GM19023 (cell line): Measurements from ENCODE around the gene TM9SF3.

Experiments
- ATAC-seq: cut with Tn5 transposase; IDR thresholded peaks from one replicate; pipeline ENCODE4 v1.9.1; 2021; ENCODE audit warnings: mild to moderate bottlenecking, moderate library complexity; ENCODE audit not compliant: unreplicated experiment

The TM9SF3 gene

DNA sequence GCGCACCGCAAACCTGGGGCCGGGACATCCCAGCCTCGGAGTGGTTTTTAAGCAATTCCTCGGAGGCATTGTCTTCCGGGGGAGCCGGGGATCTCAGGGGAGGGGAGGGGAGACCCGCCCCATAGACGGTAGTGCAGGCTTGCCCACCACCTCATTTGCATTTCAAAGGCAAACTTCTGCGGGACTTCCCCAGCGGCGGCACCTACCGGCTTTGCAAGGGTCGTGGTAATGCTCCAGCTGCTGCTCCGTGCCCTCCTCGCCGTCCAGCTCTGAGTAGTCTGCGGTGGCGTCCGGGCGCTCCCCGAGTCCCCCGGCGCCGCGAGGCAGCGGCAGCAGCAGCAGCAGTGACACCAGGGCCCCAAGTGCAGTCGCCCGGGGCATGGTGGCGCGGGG, 73.5 kb downstream of the TM9SF3 start:
- ATAC-seq = peak; percentile 55

DNA sequence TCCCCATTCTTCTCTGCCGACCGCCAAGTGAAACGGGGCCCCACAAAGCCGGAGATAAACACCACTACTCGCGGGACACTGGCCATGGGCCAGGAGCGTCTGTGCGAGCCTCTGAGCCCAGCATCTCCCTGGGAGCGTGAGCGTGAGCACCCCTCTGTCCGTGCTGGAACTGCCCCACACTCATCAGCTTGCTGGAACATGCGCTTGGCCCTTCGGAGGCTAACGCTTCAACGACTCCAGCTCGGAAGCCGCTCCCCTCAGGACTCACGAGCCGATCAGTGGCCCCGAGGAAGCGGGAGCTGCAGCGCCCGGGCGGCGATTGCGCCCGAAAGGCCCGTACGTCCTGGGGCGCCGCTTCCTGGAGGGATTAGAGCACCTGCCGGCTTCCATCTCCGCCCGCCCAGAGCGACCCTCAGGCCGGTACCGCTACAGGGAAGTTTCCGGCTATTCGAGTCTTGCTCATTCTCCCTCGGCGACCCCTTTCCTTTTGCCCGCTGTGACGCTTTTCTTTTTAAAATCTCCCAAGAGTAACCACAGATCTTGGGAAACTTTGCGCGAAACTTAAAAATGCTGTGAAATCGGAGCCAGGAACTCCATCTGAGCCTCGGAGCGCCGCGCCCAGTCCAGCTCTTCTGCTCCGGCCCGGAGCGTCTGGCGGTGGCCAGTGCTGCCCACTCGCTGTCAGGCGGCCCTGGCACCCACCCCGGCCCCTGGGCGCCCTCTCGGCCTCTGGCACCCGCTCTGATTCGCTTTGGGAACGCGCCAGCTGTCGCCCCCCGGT, 74.1 kb downstream of the TM9SF3 start:
- ATAC-seq = no peak

DNA sequence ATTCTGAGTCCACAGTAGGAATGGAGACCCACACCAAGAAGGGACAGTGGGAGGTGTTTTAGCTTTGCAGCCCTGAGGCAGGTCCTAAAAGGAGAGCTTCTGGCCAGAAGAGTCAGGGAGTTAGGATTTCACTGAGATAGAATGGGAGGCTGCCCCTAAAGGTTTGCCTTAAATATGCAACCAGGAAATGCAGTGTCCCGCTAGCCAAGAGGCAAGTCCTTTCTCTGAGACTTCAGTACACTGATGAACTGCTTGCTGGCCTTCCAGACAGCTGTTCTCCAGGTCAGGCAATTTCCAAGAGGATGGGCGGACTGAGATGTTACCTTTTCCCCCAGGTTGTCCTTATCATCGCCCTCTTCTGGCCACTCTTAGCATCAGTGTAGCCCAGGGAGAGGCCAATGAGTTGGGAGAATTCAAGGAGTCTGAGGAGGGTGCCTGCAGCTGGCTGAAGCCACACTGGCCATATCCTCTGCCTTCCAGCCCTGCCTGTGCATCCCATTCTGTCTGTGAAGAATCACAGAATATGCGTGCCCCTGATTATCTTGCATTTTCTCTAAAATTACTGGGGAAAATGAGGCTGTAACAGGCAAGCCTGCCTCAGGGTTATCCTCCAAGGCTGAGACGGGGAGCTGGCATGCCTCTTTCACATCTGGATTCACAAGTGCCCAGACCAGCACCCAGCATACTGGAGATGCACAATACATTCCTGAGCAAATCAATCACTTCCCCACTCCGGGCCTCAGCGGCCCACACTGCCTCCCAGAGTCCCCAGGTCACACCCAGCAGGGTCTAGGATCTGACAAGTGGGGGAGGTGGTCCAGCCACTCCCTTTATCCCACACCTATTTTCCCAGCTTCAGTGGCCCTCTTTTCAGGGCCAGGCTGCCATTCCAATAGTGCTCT, 75.5 kb downstream of the TM9SF3 start:
- ATAC-seq = no peak

DNA sequence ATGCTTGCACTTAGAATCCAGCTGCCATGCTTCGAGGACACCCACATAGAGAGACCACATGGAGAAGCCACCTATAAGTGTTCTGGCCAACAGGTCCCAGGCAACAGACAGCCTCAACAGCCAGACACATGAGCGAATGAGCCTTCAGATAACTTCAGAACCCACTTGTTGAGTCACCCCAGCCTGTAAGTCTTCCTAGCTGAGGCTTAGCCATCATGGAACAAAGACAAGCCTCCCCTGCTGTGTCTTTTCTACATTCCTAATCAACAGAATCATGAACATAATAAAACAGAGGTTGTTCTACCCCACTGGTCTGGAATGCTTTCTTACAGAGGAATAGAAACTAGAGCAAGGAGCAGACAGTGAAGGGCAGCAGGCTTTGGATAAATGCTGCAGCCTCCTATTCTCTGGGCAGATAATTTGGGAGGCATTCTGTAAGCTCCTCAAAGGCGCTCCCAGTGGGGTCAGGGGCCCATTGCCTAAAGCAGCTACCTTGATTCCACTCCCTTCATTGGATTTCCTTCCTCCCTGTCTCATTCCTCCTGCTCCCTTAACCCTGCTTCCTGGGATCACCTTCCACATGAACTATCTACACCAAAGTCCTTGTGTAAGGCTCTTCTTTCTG, 77.7 kb downstream of the TM9SF3 start:
- ATAC-seq = no peak

DNA sequence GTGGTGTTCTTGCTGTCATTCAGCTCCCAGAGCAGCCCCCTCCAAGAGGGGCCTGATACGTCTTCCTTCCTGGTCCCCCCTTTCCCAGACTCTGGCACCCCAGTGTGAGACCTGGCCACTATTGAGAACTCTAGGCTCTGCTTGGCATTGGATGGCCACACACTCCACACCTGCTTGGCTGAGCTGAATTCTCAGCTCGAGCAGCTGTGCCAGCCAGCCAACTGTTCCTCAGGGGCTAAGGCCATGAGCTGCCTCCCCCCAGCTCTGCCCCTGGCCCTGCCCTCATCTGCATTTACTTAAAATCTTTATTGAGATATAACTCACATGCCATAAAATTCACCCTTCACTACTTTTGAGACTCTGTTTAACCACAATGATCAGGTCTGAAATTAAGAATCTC, 79.8 kb downstream of the TM9SF3 start:
- ATAC-seq = no peak

DNA sequence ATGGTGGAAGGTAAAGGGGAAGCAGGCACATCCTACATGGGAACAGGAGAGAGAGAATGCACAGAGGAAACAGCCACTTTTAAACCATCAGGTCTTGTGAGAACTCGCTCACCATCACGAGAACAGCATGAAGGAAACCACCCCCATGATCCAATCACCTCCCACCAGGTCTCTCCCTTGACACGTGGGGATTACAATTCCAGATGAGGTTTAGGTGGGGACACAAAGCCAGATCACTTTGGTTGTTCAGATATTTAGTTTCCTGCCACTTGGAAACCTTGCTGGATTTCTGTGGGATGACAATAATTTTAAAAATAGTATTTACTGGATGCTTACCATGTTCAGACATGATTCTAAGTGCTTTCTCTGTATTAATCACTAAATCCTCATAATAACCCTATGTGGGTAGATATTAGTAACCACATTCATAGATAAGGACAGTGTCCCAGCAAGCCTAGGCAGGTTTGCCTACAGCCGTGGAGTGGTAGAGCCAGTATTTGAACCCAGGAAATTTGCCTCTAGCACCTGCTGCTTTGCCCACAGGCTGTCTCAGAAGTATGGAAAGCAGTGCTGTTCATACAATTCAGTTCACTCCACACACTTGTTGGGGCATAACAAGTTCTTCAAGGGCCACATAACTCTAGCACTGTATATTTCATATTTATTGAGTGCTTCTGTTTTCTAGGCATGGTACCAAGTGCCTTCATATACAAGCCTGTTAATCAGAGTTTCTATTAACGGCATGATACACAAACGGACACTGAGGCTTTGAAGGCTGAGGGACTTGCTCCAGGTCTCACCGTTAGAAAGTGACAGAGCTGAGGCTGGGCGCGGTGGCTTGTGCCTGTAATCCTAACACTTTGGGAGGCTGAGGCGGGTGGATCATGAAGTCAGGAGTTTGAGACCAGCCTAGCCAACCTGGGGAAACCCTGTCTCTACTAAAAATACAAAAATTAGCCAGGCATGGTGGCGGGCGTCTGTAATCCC, 81.4 kb downstream of the TM9SF3 start:
- ATAC-seq = no peak

DNA sequence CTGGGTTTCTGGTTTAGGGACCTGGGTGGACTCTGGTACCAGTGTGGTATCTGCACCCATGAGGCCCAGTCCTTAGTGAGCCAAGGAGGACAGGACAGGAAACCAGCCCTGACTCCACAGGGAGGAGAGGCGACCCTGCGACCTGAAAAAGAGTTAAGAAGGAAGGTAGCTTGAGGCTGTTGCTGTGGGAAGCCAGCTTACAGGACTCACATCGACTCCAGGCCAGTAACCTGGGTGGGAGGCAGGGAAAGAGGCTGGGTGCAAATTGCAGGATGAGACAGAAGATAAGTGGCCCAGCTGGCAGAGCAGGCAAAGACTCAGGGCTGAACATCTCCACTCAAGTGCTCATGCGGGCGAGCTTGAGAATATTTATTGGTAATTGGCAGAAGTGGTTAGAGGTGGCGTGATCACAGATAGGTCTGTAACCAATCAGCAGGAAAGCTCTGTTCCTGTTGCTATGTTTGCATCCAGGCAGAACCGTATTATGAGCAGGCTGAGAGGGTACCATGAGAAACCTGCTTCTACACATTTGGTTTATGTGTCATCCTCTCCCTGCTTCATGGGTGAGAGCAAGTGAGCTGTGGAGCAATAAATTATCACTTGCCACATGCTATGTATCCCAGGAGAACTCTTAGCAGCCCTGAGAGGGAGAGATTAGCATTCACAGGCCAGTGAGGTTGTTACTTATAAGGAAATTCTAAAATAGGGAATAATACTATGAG, 84.1 kb downstream of the TM9SF3 start:
- no peak for ATAC-seq

DNA sequence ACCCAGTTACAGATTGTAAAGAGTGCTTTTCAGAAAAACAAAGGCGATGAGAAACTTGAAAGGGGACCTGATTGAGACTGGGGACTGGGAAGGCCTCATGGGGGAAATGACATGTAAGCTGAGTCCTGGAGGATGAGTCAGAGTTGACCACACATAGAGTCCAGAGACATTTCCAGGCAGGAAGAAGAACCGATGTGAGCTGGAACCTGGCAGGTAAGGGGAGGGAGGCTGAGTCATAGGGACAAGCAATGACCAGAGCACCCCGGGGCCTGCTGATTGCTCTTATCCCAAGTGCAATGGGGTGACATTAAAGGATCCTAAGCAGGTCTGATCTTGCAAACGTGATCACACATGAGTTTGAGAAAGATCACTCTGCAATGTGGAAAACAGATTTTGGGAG, 84.8 kb downstream of the TM9SF3 start:
- no peak for ATAC-seq

DNA sequence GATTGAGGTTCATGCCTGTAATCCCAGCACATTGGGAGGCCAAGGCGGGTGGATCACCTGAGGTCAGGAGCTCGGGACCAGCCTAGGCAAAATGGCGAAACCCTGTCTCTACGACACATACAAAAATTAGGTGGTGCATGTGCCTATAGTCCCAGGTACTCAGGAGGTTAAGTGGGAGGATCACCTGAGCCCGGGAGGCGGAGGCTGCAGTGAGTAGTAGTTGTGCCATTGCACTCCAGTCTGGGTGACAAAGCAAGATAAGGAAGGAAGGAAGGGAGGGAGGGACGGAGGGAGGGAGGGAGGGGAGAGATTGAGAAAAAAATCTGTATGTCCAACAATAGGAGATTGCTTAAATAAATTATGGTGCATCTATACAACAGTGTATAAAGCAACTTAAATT, 86.3 kb downstream of the TM9SF3 start:
- no peak for ATAC-seq

DNA sequence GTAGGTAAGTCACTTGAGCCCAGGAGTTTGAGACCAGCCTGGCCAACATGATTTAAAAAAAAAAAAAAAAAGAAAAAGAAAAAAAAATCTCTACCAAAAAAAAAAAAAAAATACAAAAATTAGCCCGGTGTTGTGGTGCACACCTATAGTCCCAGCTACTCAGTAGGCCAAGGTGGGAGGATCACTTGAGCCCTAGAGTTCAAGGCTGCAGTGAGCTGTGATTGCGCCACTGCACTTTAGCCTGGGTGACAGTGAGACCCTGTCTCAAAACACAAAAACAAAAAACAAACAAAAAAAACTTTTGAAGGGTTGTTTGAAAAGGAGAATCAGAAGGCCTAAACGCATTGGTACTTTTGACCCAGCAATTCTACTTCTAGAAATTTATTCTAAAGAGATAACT, 86.8 kb downstream of the TM9SF3 start:
- no peak for ATAC-seq

DNA sequence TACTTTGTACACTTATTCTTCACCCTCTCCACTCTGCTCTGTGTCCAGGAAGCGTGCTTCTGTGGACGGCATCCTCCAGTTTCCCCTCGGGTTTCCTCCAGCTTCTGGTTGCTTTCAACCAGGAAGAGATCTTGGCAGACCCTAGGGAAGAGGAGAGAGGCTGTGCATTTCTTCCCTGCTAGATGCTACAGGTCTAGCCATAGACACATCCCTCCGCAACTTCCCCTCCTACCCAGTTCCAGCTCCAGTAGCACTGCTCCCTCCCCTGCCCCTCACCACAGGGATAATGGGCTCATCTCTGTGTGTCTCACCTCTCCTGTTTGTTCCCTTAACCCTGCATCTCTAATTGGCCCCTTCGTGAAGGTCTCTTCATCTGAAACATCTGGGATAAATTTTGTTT, 89.4 kb downstream of the TM9SF3 start:
- ATAC-seq = no peak

DNA sequence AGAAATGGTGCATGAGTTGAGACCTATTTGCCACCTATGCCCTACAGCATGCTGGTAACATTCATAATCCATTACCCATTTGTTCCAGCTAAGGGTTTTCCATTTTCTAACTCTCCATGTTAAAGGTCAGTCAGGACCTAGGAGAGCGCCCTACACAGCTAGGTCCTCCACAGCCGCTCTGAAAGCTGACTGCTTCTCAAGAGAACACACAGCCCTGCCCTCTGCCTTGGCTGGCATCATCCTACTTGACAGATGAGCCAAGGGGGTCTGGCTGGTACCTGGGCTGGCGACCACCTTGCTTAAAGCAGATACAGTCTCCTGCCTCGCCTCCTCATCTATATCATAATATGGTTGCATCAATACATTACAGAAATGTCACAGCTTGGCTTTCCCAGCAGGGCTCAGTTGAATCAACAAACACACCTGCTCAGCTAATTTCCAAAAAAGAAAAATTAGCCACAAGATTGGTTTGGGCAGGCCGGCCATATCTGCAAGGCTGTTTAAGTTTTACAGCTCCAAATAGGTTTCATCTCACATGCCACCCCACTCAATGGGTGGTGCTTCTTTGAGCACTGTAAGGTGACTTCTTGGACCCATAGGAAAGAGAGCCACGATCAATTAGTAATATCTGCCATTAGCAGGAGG, 90.4 kb downstream of the TM9SF3 start:
- no peak for ATAC-seq

DNA sequence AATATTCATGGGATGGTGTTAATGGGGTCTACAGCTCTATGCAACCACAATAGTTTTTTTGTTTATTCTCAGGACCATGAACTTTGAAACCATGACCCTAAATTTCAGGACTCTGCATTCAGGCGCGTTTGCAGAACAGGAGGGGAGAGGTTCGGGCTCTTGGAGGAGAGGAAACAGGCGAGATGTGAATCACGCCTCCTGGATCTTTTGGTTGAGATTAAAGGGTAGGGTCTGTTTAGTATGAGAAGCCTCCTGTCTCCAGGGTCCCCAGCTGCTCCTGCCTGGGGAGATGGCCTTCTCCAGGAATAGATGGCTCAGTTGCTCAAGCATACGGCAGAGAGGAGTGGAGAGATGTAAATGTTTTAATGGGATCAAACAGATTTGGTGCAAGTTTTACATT, 91.3 kb downstream of the TM9SF3 start:
- ATAC-seq = no peak

DNA sequence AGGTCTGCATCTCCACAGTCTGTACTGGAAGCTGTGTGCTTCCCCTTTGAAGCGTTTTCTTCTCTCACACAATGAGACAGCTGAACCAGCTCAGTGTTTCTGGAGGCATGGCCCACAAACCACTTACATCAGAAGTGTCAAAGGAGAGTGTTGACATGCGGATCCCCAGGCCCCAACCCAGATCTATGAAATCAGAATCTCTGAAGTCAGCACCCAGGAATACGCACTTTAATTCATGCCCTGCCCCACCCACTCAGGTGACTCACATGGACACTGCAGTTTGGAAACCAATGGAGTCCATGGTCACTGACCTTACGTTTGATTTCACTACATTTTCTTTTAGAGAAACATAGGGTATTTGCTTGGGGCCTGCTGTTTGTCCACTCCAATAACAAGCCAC, 92.1 kb downstream of the TM9SF3 start:
- ATAC-seq = no peak

DNA sequence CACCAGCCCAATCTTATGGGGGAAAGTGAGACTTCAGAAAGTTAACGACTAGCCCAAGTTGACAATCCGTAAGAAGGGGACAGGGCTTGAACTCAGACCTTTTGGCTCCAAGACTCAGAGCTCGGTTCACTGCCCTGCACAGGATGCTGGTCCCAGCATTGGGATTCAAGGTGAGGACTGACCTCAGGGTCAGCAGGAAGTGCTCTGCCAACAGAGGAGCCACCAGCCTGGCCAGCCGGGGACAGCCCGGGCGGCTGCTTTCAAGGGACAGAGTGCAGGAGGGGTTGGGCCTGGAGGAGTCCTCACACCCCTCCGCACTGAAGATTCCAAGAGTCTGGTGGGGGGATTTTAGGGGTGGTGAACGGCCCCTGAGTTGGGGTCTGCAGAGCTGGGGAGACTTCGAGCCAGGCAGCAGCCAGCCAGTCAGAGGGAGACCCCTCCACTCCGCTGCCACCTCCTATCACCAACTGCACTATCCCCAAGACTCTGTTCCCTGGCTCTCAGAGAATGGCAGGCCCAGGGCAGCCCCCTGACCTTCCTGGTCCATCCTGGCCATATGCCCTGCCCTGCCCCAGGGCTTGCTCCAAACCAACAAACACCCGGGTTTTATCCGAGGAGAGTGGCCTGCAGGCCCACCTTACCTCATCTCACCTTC, 92.8 kb downstream of the TM9SF3 start:
- no peak for ATAC-seq

DNA sequence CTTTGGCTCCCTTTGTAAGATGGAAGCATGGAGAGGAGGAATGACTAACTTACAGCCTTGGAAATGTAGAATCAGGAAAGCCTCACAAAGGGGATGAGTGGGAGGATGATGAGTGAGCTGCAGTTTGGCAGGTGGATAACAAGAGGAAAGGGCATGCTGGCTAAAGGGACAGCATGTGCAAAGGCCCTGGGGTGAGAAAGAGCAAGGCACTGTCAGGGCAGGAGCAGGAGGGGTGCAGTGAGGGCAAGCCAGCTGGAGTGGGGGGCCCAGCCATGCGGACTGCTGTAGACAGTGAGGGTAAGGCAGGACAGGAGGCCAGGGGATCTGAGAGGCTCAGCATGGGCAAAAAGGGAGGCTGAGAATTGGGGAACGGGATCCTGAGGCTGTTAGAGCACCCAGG, 93.6 kb downstream of the TM9SF3 start:
- no peak for ATAC-seq

DNA sequence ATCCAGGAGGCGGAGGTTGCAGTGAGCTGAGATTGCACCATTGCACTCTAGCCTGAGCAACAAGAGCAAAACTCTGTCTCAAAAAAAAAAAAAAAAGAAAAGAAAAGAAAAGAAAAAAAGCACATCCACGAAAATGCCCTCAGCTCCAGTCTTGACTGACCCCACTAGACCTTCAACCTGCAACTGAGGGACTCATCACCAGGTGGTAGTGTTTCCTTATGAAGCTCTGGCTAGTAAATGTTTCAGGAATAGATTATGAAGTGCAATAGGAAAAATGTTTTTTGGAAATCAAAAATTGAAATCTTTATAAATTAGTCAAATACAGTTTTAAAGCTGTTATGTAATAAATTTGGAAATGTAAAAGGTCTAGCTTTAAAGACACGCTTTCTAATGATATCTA, 95.5 kb downstream of the TM9SF3 start:
- no peak for ATAC-seq

DNA sequence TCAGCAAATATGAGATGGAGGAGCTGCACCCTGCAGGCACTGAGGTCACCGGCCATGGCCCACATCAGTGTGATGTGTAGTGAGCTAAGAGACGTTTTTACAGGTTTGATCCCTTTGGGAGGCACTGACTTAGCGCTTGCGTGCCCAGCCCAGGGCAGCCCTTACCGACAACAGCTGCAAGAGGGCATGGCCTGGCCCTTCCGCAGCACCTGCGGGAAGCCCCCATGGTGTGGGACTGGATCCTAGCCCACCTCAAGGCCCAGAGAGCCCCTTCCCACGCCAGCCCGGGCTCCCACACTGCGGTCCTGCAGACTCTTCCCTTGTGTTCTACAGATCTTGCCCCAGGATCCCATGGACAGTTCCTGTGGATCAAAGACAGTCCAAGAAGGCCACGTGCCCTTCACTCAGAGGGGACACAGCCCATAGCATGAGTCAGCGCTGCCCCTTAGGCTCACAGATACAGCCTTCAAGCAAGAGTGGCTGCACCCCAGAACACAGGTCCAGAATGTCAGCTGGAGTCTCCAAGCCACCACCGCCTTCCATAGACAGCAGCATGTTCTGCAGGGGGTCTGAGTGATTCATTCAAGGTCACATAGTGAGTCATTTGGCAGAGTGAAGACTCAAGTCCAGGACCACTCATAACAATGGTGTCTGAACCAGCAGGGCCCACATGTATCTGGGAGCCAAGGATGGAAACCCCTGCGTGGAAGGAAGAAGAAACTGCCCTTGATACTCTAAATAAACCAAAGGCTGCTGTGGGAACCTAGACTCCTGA, 98.5 kb downstream of the TM9SF3 start:
- no peak for ATAC-seq
